HG03064 (cell line): ENCODE results near the gene SEMA6A.

Source experiments
- ATAC-seq: cut with Tn5 transposase; IDR thresholded peaks from one replicate; pipeline ENCODE4 v1.9.1; 2021; ENCODE audit warnings: low read depth; ENCODE audit not compliant: unreplicated experiment

The SEMA6A gene

DNA sequence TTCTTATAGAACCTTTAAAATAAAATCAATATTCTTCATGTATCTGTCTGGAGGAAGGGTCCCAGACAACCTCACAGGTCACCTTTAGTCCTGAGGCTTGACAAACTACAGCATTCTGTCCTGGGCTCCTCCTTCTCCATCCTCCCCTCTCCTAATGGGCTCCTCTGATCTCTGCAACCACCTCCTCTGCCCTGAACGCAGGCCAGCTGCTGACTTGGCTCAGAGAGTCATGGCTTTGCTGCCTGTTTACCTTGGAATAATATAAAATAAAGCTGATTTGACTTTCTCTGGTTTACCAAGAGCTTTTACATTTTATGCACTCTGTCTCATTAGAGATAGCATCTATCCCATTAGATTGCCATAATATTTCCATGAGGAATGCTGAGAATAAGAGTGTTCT lies 159.4 kb downstream of the SEMA6A start:
- no peak for ATAC-seq

DNA sequence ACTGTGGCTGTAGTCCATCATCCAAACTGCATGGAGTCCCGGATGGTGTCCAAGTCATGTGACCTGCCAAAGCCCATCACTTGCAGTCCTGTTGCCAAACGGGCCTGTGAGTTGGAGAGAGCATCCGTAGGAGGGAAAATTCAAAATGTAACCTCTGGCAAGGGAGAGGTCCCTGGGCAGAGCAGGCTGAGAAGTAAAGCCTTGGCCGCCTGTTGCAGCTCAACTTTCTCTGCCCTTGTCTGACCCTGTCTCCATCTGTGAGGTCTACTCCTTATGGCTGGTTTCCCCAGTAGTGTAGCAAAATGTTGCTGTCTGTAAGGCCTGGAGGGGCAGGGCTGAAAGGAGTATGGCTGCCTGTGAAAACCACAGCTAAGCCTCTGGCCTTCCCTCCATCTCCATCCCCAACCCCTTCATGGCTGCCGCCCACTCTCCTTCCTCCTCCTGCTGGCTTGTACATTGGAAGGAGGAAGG lies 163.5 kb downstream of the SEMA6A start:
- no peak for ATAC-seq

- ATAC-seq = no peak
Observed at GRCh38 chr5:116410336-116410890, 164.2 kb downstream of the SEMA6A start.

DNA sequence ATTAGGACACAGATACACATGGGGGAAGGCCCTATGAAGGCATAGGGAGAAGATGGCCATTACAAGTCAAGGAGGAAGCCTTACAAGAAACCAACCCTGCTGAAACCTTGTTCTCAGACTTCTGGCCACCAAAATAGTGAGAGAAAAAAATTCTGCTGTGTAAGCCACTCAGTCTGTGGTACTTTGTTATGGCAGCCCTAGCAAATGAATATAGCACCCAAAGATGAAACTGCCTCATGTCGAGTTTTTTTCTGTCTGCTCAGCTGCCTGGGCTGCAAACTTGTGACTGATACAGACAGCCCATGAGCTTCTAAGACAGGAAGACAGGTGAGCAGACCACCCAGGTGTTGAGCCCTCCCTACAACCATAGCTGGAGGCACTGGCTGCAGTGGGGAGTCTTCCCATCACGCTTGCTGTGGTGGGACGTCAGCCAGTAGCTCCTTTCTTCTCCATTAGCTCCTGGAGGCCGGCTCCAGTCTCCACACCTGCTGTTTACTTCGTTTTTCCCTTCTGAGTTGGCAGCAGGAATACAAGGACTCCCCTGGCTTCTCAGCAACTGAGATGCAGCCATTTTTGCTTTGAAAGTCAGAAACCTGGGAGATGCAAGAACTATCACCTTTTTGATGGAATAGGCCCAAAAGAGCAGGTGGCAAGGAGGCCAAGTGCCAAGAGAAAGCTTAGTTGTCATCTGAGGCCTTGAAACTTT lies 164.9 kb downstream of the SEMA6A start:
- ATAC-seq = no peak

DNA sequence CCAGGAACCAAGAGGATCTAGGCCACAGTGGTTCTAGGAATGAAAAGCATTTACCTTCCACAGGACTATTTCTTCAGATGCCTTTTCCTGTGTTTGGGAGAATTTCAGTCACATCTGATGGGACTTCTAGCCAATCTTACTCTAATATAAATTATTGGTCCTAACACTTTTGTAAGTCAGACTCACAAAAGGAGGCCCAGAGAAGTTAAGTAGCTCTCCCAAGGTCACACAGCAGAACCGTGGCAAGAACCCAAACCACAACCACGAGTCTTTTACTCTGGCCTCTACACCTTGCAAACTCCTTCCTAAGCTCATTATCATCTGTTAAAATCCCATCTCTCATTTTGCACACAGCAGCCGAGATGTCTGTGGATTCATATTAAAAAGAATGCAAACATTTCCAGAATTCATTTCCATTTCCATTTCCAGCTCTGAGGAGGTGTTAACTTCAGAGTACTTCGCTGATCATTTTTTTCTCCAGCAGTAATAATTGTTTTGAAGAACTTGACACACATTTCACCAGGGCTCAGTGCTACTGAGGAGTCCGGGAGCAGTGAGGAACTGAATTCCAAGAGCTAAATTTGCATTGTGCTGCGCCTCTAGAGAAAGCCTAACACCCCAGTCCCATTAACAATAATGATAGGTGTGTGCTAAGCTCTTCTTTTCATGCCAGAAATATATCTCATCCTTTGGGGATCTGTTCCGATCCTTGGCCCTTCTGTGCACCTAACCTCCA lies 168.1 kb downstream of the SEMA6A start:
- no peak for ATAC-seq

DNA sequence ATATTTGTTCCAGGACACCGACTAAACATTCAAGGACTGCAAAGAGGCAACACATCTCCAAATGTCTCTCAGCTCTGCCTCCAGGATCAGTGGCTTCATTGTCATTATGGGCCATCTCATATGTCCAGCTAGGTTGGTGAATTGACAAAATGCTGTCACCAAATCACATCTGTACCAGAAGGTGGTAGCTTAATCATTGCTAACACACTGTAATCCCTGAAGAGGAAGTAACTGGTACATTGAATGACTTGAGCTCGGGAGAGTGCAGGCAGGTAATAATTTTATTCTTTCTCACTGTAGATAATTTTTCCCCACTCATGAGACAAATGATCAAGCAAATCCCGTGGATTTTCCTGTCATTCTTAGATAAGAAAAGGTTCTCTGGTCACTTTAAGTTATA lies 169.8 kb downstream of the SEMA6A start:
- no peak for ATAC-seq

- ATAC-seq = no peak
Observed at GRCh38 chr5:116404016-116404415, 170.6 kb downstream of the SEMA6A start.

- ATAC-seq = no peak
Observed at GRCh38 chr5:116402235-116402634, 172.4 kb downstream of the SEMA6A start.

DNA sequence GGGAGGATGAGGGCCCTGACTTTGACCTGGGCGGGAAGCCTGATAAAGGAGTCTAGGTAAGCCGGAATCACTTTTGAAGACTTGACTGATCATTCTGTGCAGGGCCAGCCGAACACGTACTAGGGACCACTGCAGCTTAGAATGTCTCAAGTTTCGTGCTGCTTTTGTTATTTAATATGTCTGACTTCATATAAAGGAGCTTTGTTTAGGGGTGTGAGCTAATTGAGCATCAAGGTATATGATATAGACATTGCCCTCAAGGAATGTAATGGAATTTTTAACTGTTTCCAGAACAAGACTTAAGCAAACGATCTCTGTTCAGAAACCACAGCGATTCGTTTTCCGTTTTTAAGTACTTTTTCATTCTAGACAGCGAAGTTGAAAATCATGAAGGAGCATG lies 173.0 kb downstream of the SEMA6A start:
- ATAC-seq = no peak

DNA sequence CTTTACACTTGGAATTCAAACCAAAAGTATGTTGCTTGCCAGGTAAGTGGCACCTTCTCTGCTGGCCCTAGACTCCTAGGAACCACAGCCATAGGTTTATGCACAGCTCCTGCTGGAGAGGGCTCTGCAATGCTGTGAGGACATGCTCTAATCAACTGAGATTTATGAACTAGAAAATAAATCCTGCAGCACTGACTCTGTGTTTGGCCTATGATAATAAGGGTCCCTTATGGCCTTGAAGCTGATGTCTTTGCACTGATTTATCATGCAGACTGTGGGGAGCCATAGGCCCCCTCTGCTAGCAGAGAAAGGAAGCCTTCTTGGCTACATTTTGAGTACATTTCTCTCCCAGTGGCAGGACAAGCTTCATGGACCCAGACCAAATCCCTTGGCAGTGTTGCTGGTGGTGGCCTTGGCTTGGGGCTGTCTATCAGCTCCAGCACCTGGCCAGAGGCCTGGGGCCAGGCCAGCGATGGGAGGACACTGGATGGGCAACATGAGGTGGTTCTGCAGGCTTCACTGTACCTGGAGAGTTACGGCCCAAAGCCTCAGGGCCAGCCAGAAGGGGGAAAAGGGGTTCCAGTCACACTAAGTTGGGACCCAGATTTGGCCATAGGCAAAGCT lies 178.0 kb downstream of the SEMA6A start:
- ATAC-seq = no peak

- ATAC-seq = no peak
Observed at GRCh38 chr5:116395631-116396203, 178.9 kb downstream of the SEMA6A start.

DNA sequence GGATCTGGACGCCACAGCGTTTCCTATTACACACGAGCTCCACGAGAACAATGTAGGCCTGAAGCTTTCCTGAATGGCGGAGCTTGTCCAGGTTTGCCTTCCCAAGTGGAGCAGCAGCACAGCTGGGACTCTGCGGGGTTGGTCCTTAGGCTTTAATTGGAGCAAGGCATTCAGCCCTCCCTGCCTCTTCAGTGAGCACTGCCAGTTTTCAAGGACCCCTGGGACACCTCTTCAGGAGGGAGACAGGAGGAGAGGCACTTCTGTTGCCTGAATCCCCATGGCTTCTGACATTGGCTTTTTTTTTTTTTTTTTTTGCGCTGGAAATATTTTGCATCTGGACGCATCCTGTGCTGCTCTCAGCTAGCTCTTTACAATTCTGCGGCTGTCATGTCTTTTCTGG lies 179.4 kb downstream of the SEMA6A start:
- no peak for ATAC-seq

GRCh38 chr5:116394186-116394867 lies 180.3 kb downstream of the SEMA6A start:
- no peak for ATAC-seq
